Retinal pigment epithelial cell (primary cell): Measurements from ENCODE around the gene SPAG17.

Source experiments
- DNase-seq: peaks from one replicate; pipeline ENCODE4 v3.0.0-alpha.2; 2010; ENCODE audit warnings: low read depth
- H3K4me3 ChIP-seq: 2 replicates; pipeline ENCODE4 v1.5.1; 2011; ENCODE audit warnings: mild to moderate bottlenecking, low read length, control low read depth, moderate library complexity
- TF ChIP-seq, protein P1 (sequence below): conservative IDR thresholded peaks from 2 replicates; pipeline ENCODE4 v1.5.1; 2011; ENCODE audit warnings: low read depth, low read length, control low read depth, inconsistent platforms

The SPAG17 gene

DNA sequence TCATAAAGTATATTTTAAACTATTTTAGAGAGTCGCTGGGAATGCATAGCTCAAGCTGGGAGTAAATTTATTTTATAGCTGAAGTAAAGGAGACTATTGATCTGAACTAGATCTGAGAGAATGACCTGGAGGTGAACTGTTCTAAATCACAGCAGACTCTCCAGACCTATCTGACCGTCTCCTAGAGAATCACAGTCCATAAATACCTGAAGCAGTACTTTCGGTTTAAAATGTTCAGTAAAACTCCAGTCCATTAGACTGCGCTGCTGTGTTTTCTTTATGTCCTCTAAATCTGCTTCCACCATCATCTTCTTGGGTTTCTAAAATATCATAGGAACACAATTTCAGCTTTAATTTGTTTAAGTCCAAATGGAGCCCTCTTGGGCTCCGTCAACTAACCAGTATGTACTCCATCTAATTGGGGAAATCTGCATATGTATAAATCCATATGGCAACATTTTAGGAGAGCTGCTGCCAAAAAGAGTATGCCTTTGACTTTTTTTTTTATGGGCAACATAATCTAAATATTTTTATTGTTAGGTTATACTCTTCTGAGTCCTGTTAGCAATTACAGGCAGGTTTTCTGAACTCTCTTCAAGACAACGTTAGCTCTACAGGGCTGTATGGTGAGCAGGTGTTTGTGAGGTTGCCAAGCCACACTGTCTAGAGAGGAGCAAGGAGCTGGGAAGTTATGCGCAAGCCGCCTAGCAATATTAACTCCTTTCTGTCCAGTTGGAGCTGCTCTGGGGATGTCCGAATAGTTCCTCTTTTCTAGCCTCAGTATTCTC lies 111.2 kb downstream of the SPAG17 start:
- TF ChIP-seq, protein P1, sequence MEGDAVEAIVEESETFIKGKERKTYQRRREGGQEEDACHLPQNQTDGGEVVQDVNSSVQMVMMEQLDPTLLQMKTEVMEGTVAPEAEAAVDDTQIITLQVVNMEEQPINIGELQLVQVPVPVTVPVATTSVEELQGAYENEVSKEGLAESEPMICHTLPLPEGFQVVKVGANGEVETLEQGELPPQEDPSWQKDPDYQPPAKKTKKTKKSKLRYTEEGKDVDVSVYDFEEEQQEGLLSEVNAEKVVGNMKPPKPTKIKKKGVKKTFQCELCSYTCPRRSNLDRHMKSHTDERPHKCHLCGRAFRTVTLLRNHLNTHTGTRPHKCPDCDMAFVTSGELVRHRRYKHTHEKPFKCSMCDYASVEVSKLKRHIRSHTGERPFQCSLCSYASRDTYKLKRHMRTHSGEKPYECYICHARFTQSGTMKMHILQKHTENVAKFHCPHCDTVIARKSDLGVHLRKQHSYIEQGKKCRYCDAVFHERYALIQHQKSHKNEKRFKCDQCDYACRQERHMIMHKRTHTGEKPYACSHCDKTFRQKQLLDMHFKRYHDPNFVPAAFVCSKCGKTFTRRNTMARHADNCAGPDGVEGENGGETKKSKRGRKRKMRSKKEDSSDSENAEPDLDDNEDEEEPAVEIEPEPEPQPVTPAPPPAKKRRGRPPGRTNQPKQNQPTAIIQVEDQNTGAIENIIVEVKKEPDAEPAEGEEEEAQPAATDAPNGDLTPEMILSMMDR, result no peak
- H3K4me3 ChIP-seq, result no peak overlapping the region
- no peak for DNase-seq

DNA sequence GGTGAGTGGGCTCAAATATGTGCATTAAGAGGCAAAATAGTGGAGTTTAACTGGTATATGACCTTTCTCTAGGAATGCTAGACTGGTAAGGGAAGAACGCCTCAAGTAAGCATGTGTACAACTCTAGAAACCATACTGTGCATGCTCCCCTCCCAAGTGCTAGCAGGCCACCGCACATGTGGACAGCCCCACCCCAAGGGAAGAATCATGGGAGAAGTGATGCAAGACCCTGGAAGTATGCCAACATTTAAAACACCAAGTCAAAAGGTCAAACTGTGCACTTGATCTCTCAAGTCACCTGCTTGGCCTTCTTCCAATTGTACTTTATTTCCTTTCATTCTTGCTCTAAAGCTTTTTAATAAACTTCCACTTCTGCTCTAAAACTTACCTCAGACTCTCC lies 135.0 kb downstream of the SPAG17 start:
- TF ChIP-seq, protein P1, result no peak
- no peak overlapping the region for H3K4me3 ChIP-seq

DNA sequence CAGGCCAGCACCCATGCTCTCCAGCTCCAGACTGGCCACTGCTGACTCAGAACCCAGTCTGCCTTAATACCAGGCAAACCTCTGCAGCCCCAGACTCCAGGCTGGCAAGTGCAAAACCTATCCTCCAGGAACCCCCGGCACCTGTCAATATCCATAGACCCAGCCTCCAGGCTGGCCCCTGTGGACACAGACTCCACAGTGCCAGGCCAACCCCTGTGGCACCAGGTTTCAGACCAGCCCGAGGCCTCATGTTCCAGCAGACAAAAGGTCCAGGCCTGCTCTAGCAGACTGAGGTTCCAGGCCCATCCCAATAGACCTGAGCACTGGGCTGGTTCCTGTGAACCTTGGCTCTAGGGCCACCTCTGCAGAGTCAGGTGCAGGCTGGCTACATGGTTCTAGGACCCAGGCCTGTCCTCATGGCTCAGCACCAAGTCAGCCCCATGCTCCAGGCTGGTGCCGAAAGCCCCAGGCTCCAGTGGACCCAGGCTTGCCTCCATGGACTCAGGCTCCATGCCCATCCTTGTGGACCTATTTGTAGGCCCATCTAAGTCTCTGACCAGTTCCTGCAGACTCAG lies 137.3 kb downstream of the SPAG17 start:
- DNase-seq, result no peak
- TF ChIP-seq, protein P1, result no peak
- no peak overlapping the region for H3K4me3 ChIP-seq

More for the DNA sequence above, 135.0 kb downstream of the SPAG17 start:
- DNase-seq, result no peak

DNA sequence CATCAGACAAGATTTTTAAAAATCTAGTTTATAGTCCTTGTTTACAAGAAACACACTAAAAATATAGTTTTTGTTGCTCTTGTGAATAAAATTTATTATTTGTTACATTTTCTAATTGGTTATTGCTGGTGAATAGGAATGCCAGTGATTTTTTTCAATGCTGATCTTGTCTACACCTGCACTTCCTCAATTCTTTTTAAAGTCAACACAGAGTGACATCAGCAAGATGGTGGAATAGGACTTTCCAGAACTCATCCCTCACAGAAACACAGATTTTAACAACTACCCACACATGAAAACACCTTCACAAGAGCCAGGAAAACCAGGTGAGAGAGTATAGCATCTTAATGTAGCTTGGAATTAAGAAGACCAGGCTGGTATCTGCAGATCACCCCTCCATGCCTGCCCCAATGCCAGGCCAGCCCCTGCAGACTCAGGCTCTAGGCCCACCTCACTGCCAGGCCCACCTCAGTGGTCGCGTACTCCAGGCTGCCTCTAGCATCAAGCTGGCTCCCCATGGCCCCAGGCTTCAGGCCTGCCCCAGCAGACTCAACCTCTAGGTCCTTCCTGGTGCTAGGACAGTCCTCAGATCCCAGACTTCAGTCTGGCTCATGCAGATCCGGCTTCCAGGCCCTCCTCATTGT lies 137.9 kb downstream of the SPAG17 start:
- TF ChIP-seq, protein P1, result no peak
- DNase-seq, result no peak
- no peak overlapping the region for H3K4me3 ChIP-seq

DNA sequence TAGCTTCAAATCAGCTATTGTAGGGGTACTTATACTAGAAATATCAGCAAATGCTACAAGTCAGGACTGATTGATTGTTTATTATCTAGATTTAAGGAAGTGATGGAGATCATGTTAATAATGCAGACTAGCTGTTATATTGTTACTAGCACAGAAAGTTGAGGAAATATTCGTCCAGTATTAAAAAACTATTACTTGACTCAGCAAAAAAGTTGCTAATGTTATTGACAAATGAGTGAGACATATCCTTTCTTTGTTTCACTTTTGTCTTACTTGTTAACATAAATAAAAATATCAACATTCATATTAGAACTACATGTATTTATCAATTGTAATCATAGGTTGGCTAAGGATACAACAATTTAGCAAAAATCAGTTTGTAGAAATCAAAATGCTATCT lies 141.4 kb downstream of the SPAG17 start:
- H3K4me3 ChIP-seq, result no peak overlapping the region
- TF ChIP-seq, protein P1, result no peak
- no peak for DNase-seq

DNA sequence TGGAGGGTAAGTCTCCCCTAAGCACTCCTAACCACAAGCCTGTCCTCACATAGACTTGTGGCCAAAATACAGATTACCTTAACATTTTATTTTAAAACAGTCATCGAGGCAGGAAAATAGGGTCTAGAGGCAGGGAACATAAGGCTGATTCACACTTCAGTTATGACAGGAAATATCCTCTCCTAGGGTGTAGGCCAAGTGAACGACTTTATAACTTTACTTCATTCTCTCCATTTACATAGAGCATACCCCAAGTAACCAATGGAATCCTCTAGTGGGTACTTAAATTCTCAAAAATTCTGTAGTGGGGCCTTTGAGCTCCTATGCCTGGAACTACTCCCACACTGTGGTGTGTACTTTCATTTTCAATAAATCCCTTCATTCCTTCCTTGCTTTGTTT lies 142.5 kb downstream of the SPAG17 start:
- no peak overlapping the region for H3K4me3 ChIP-seq
- TF ChIP-seq, protein P1, result no peak
- DNase-seq, result no peak
